ENCODE measurements around the gene GCH1.

GCH1 gene

DNA sequence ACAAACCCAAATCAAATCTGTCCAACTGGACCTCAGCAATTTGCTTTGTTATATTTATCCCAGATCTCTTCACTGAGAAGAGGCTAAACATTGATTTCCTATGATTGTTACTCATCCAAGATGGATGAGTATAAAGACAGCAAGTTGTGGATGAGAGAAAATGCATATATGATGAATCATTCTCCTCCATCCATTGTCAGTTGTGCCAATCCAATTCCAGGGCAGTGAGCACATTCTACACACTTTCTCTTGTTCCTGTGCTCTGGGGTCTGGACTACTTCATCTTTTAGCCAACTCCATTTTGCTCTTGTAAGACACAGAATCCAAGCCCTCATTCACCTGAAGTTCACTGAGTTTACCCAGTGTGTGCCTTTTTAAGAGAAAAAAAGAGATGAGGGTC, 105.7 kb downstream of the GCH1 start:
- Mint-ChIP-seq H3K9me3 (peaks cover 9% of the 10 kb centered on the region), H3K36me3 (ENCODE audit: low read depth) (no peaks in the 10 kb centered on the region), H3K4me3 (no peak overlapping the region), H3K27me3 (ENCODE audit: low read depth) (peaks cover 6% of the 10 kb centered on the region), H3K27ac (no peak overlapping the region), H3K4me1 (no peaks in the 10 kb centered on the region)
- TF ChIP-seq, protein P1, sequence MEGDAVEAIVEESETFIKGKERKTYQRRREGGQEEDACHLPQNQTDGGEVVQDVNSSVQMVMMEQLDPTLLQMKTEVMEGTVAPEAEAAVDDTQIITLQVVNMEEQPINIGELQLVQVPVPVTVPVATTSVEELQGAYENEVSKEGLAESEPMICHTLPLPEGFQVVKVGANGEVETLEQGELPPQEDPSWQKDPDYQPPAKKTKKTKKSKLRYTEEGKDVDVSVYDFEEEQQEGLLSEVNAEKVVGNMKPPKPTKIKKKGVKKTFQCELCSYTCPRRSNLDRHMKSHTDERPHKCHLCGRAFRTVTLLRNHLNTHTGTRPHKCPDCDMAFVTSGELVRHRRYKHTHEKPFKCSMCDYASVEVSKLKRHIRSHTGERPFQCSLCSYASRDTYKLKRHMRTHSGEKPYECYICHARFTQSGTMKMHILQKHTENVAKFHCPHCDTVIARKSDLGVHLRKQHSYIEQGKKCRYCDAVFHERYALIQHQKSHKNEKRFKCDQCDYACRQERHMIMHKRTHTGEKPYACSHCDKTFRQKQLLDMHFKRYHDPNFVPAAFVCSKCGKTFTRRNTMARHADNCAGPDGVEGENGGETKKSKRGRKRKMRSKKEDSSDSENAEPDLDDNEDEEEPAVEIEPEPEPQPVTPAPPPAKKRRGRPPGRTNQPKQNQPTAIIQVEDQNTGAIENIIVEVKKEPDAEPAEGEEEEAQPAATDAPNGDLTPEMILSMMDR (IDR thresholded peaks at IDR 0.05; ENCODE audit: unreplicated experiment in 3 of 3) = no peak

- H3K27ac Mint-ChIP-seq = peak overlapping the region in 2 of 3 experiments; percentile 3 to 24
- H3K36me3 Mint-ChIP-seq (ENCODE audit: low read depth) = peaks cover 5% of the 10 kb centered on the region
- H3K4me3 Mint-ChIP-seq = no peak overlapping the region
- peaks cover 6% of the 10 kb centered on the region for H3K9me3 Mint-ChIP-seq
- H3K27me3 Mint-ChIP-seq (ENCODE audit: low read depth) = peaks cover 1% of the 10 kb centered on the region
- TF ChIP-seq, protein P1 (IDR thresholded peaks at IDR 0.05; ENCODE audit: unreplicated experiment in 3 of 3) = no peak
- H3K4me1 Mint-ChIP-seq = no peaks in the 10 kb centered on the region
Measured at GRCh38 chr14:54794796-54795195, 107.8 kb downstream of the GCH1 start.

GRCh38 chr14:54794159-54794558, 108.5 kb downstream of the GCH1 start:
- Mint-ChIP-seq H3K4me3 (no peak overlapping the region), H3K27ac (peak overlapping the region in 1 of 3 experiments; percentile 24), H3K9me3 (peaks cover 6% of the 10 kb centered on the region), H3K36me3 (ENCODE audit: low read depth) (peaks cover 9% of the 10 kb centered on the region), H3K4me1 (no peaks in the 10 kb centered on the region), H3K27me3 (ENCODE audit: low read depth) (no peaks in the 10 kb centered on the region)
- TF ChIP-seq, protein P1 (IDR thresholded peaks at IDR 0.05; ENCODE audit: unreplicated experiment in 3 of 3) = no peak

DNA sequence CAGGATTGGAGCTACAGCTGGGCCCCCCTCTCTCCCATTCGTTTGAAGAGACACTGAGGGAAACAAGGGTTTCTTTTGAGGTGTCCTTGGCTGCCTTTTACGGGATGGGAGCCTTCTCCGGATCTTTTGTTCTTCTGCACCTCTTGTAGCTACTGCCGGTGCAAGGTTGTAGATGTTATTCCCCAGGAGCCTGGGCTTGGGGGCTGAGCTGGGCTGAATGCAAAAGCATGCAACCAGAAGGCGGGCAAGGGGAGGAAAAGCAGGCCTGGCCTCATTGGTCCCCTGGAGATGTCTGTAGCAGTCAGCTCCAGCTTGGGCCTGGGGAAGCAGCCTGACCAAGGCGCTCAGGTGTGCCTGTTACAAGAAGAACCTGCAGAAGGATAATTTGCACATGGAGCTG, 110.3 kb downstream of the GCH1 start:
- H3K27ac Mint-ChIP-seq = no peak overlapping the region
- H3K27me3 Mint-ChIP-seq (ENCODE audit: low read depth) = no peaks in the 10 kb centered on the region
- no peaks in the 10 kb centered on the region for H3K4me1 Mint-ChIP-seq
- peaks cover 6% of the 10 kb centered on the region for H3K9me3 Mint-ChIP-seq
- peaks cover 15% of the 10 kb centered on the region for H3K36me3 Mint-ChIP-seq (ENCODE audit: low read depth)
- H3K4me3 Mint-ChIP-seq = no peak overlapping the region
- TF ChIP-seq, protein P1 (IDR thresholded peaks at IDR 0.05; ENCODE audit: unreplicated experiment in 3 of 3) = no peak
